Measurements from ENCODE around the gene SBF2. TPM values are rescaled to one million over a fixed set of nuclear protein-coding genes. Genes with fewer than 3 reads are reported as not detected.

Gene SBF2
- total and polyA plus RNA-seq, 2 donors (not counting 3 experiments of a cell fraction or from before 2014, with no cell fraction given), result 15.4 to 42.4 TPM

- ChIA-PET POLR2A (no interaction called here), CTCF (interaction anchor here (1.6 kb wide), 1 partner anchor 223 kb away, joined by 3 read pairs; no protein-coding TSS in a partner anchor)
- H4K20me1 ChIP-seq (replicated peaks; ENCODE audit: control insufficient read depth, extremely low read depth, insufficient read depth, low read length), result no peaks in the 10 kb centered on the region
- H3K27ac ChIP-seq (ENCODE audit: insufficient read depth, low read depth, low read length), result no peak overlapping the region
- H3K4me2 ChIP-seq (ENCODE audit: insufficient read depth, low read length), result no peak overlapping the region
- intact Hi-C loops (cut with micrococcal nuclease) (no loop called here), dilution Hi-C loops (cut with MboI; ENCODE audit: extremely low pct_ligation_motif_present, low sequenced_read_pairs) (no loop called here)
- H2AFZ ChIP-seq (ENCODE audit: low read depth, low read length), result no peak overlapping the region
- H3K4me3 ChIP-seq (replicated peaks in 1 of 3; ENCODE audit: insufficient read depth in 1 of 3, low read depth in 1 of 3, low read length in 3 of 3), result no peak overlapping the region
- no peak for TF ChIP-seq FOS (IDR thresholded peaks at IDR 0.05; ENCODE audit: borderline replicate concordance, insufficient read depth, low read length)
- TF ChIP-seq EZH2 (IDR thresholded peaks at IDR 0.05; ENCODE audit: borderline replicate concordance, low read depth, low read length, severe bottlenecking), result no peak
- TF ChIP-seq MAX (IDR thresholded peaks at IDR 0.05; ENCODE audit: insufficient read depth, insufficient read length), result no peak
- TF ChIP-seq GATA2 (IDR thresholded peaks at IDR 0.05; ENCODE audit: insufficient read depth, insufficient read length, low read depth, low read length), result no peak
- no peaks in the 10 kb centered on the region for H3K36me3 ChIP-seq (ENCODE audit: control insufficient read depth in 2 of 2, extremely low read depth in 1 of 2, insufficient read depth in 2 of 2, low read length in 2 of 2)
- H3K27me3 ChIP-seq (ENCODE audit: control insufficient read depth in 2 of 2, insufficient read depth in 2 of 2, low read length in 2 of 2), result no peaks in the 10 kb centered on the region
- peaks cover 8% of the 10 kb centered on the region for H3K79me2 ChIP-seq (ENCODE audit: control insufficient read depth, insufficient read depth, low read length)
- no peaks in the 10 kb centered on the region for H3K4me1 ChIP-seq (ENCODE audit: control insufficient read depth, extremely low read depth, insufficient read depth, low read length)
- no peak overlapping the region for H3K9ac ChIP-seq (replicated peaks; ENCODE audit: extremely low read depth, insufficient read depth, low read length)
- H3K9me1 ChIP-seq (replicated peaks; ENCODE audit: control insufficient read depth, extremely low read depth, insufficient read depth, low read length), result no peaks in the 10 kb centered on the region
- no peaks in the 10 kb centered on the region for H3K9me3 ChIP-seq (replicated peaks; ENCODE audit: control insufficient read depth, insufficient read depth, low read length)
- BruUV-seq (replicated peaks), result no TSS peak
- DNase-seq (ENCODE audit: low read depth, low spot score), result no peak
- FAIRE-seq, result no peak
Measured at GRCh38 chr11:10075141-10075540, 218.9 kb downstream of the SBF2 start.

- Histone ChIP-seq H3K4me1 (ENCODE audit: control insufficient read depth, extremely low read depth, insufficient read depth, low read length) (no peaks in the 10 kb centered on the region), H3K9ac (replicated peaks; ENCODE audit: extremely low read depth, insufficient read depth, low read length) (no peak overlapping the region), H2AFZ (ENCODE audit: low read depth, low read length) (no peak overlapping the region), H3K79me2 (ENCODE audit: control insufficient read depth, insufficient read depth, low read length) (peaks cover 4% of the 10 kb centered on the region), H3K27me3 (ENCODE audit: control insufficient read depth in 2 of 2, insufficient read depth in 2 of 2, low read length in 2 of 2) (no peaks in the 10 kb centered on the region), H3K36me3 (ENCODE audit: control insufficient read depth in 2 of 2, extremely low read depth in 1 of 2, insufficient read depth in 2 of 2, low read length in 2 of 2) (no peaks in the 10 kb centered on the region), H3K9me1 (replicated peaks; ENCODE audit: control insufficient read depth, extremely low read depth, insufficient read depth, low read length) (no peaks in the 10 kb centered on the region), H3K27ac (ENCODE audit: insufficient read depth, low read depth, low read length) (no peak overlapping the region), H3K4me2 (ENCODE audit: insufficient read depth, low read length) (no peak overlapping the region), H3K9me3 (replicated peaks; ENCODE audit: control insufficient read depth, insufficient read depth, low read length) (no peaks in the 10 kb centered on the region), H4K20me1 (replicated peaks; ENCODE audit: control insufficient read depth, extremely low read depth, insufficient read depth, low read length) (no peaks in the 10 kb centered on the region), H3K4me3 (replicated peaks in 1 of 3; ENCODE audit: insufficient read depth in 1 of 3, low read depth in 1 of 3, low read length in 3 of 3) (no peak overlapping the region)
- ChIA-PET POLR2A (no interaction called here), CTCF (interaction anchor here (1.0 kb wide), 1 partner anchor 9 kb away, joined by 3 read pairs; no protein-coding TSS in a partner anchor)
- dilution Hi-C loops (cut with MboI; ENCODE audit: extremely low pct_ligation_motif_present, low sequenced_read_pairs), result no loop called here
- DNase-seq (ENCODE audit: low read depth, low spot score) (no peak), FAIRE-seq (no peak)
- intact Hi-C loops (cut with micrococcal nuclease), result no loop called here
- TF ChIP-seq MYC (IDR thresholded peaks at IDR 0.05; ENCODE audit: low read depth, low read length), result no peak
- TF ChIP-seq MAX (IDR thresholded peaks at IDR 0.05; ENCODE audit: insufficient read depth, insufficient read length), result no peak
- TF ChIP-seq POLR2A (IDR thresholded peaks at IDR 0.05; ENCODE audit: low read depth, low read length), result no peak
- no peak for TF ChIP-seq CTCF (IDR thresholded peaks at IDR 0.05; ENCODE audit: extremely low read depth in 1 of 2, insufficient read depth in 1 of 2, low read depth in 1 of 2, low read length in 2 of 2)
- TF ChIP-seq EZH2 (IDR thresholded peaks at IDR 0.05; ENCODE audit: borderline replicate concordance, low read depth, low read length, severe bottlenecking), result no peak
- no peak for TF ChIP-seq GATA2 (IDR thresholded peaks at IDR 0.05; ENCODE audit: insufficient read depth, insufficient read length, low read depth, low read length)
- no peak for TF ChIP-seq JUN (IDR thresholded peaks at IDR 0.05; ENCODE audit: borderline replicate concordance, insufficient read depth, insufficient read length, low read depth)
- TF ChIP-seq POLR2AphosphoS5 (IDR thresholded peaks at IDR 0.05; ENCODE audit: insufficient read depth, low read depth, low read length), result no peak
- no TSS peak for BruUV-seq (replicated peaks)
Measured at GRCh38 chr11:10072841-10073240, 221.2 kb downstream of the SBF2 start.
